ENCODE measurements around the gene ATP5F1A.
A peak's percentile ranks its signal among the peaks of the same experiment; 100 is the strongest.

Gene ATP5F1A

GRCh38 chr18:46070815-46071652 is 27.1 kb downstream of the ATP5F1A start:
- TF ChIP-seq JUND (IDR thresholded peaks at IDR 0.05; ENCODE audit: low read depth) = no peak
- peak in 1 of 2 experiments; percentile 26 for DNase-seq (ENCODE audit: low read depth in 1 of 2, low spot score in 1 of 2)
- in situ Hi-C loops (cut with HindIII; ENCODE audit: low pct_unique_long_range_greater_than_20kb, low sequenced_read_pairs) = no loop called here

GRCh38 chr18:46070232-46070631 is 27.9 kb downstream of the ATP5F1A start:
- in situ Hi-C loops (cut with HindIII; ENCODE audit: low pct_unique_long_range_greater_than_20kb, low sequenced_read_pairs) = no loop called here
- no peak for TF ChIP-seq JUND (IDR thresholded peaks at IDR 0.05; ENCODE audit: low read depth)

GRCh38 chr18:46069524-46069923 is 28.6 kb downstream of the ATP5F1A start:
- peak in 1 of 2 experiments; percentile 73 for DNase-seq (ENCODE audit: low read depth in 1 of 2, low spot score in 1 of 2)
- in situ Hi-C loops (cut with HindIII; ENCODE audit: low pct_unique_long_range_greater_than_20kb, low sequenced_read_pairs) = no loop called here
- no peak for TF ChIP-seq JUND (IDR thresholded peaks at IDR 0.05; ENCODE audit: low read depth)

More at GRCh38 chr18:46070232-46070631, 27.9 kb downstream of the ATP5F1A start:
- DNase-seq (ENCODE audit: low read depth in 1 of 2, low spot score in 1 of 2) = no peak

GRCh38 chr18:46068763-46069162 is 29.3 kb downstream of the ATP5F1A start:
- no peak for TF ChIP-seq JUND (IDR thresholded peaks at IDR 0.05; ENCODE audit: low read depth)
- peak in 1 of 2 experiments; percentile 88 for DNase-seq (ENCODE audit: low read depth in 1 of 2, low spot score in 1 of 2)
- in situ Hi-C loops (cut with HindIII; ENCODE audit: low pct_unique_long_range_greater_than_20kb, low sequenced_read_pairs) = no loop called here

- in situ Hi-C loops (cut with HindIII; ENCODE audit: low pct_unique_long_range_greater_than_20kb, low sequenced_read_pairs) = no loop called here
- DNase-seq (ENCODE audit: low read depth in 1 of 2, low spot score in 1 of 2) = peak in 1 of 2 experiments; percentile 94
- no peak for TF ChIP-seq JUND (IDR thresholded peaks at IDR 0.05; ENCODE audit: low read depth)
Measured at GRCh38 chr18:46067438-46068007, 30.6 kb downstream of the ATP5F1A start.

- in situ Hi-C loops (cut with HindIII; ENCODE audit: low pct_unique_long_range_greater_than_20kb, low sequenced_read_pairs) = no loop called here
- peak in 1 of 2 experiments; percentile 90 for DNase-seq (ENCODE audit: low read depth in 1 of 2, low spot score in 1 of 2)
- TF ChIP-seq JUND (IDR thresholded peaks at IDR 0.05; ENCODE audit: low read depth) = no peak
Measured at GRCh38 chr18:46062781-46063180, 35.3 kb downstream of the ATP5F1A start.

- no peak for DNase-seq (ENCODE audit: low read depth in 1 of 2, low spot score in 1 of 2)
- in situ Hi-C loops (cut with HindIII; ENCODE audit: low pct_unique_long_range_greater_than_20kb, low sequenced_read_pairs) = no loop called here
- TF ChIP-seq JUND (IDR thresholded peaks at IDR 0.05; ENCODE audit: low read depth) = no peak
Measured at GRCh38 chr18:46061796-46062195, 36.3 kb downstream of the ATP5F1A start.

- in situ Hi-C loops (cut with HindIII; ENCODE audit: low pct_unique_long_range_greater_than_20kb, low sequenced_read_pairs) = no loop called here
- peak in 1 of 2 experiments; percentile 55 for DNase-seq (ENCODE audit: low read depth in 1 of 2, low spot score in 1 of 2)
- TF ChIP-seq JUND (IDR thresholded peaks at IDR 0.05; ENCODE audit: low read depth) = no peak
Measured at GRCh38 chr18:46061387-46061786, 36.7 kb downstream of the ATP5F1A start.

GRCh38 chr18:46060359-46060841 is 37.7 kb downstream of the ATP5F1A start:
- TF ChIP-seq JUND (IDR thresholded peaks at IDR 0.05; ENCODE audit: low read depth) = no peak
- DNase-seq (ENCODE audit: low read depth in 1 of 2, low spot score in 1 of 2) = peak in 1 of 2 experiments; percentile 20
- in situ Hi-C loops (cut with HindIII; ENCODE audit: low pct_unique_long_range_greater_than_20kb, low sequenced_read_pairs) = no loop called here

- no peak for DNase-seq (ENCODE audit: low read depth in 1 of 2, low spot score in 1 of 2)
- in situ Hi-C loops (cut with HindIII; ENCODE audit: low pct_unique_long_range_greater_than_20kb, low sequenced_read_pairs) = no loop called here
- TF ChIP-seq JUND (IDR thresholded peaks at IDR 0.05; ENCODE audit: low read depth) = no peak
Measured at GRCh38 chr18:46055838-46056230, 42.3 kb downstream of the ATP5F1A start.

- TF ChIP-seq JUND (IDR thresholded peaks at IDR 0.05; ENCODE audit: low read depth) = no peak
- DNase-seq (ENCODE audit: low read depth in 1 of 2, low spot score in 1 of 2) = no peak
- in situ Hi-C loops (cut with HindIII; ENCODE audit: low pct_unique_long_range_greater_than_20kb, low sequenced_read_pairs) = no loop called here
Measured at GRCh38 chr18:46054956-46055837, 42.9 kb downstream of the ATP5F1A start.

GRCh38 chr18:46053368-46054095 is 44.6 kb downstream of the ATP5F1A start:
- in situ Hi-C loops (cut with HindIII; ENCODE audit: low pct_unique_long_range_greater_than_20kb, low sequenced_read_pairs) = no loop called here
- no peak for DNase-seq (ENCODE audit: low read depth in 1 of 2, low spot score in 1 of 2)
- no peak for TF ChIP-seq JUND (IDR thresholded peaks at IDR 0.05; ENCODE audit: low read depth)

Measured in T47D (cell line).